PC-3 (cell line): ENCODE data around the gene FOXK1.

Source experiments
- CTCF ChIP-seq: fragments of 300-600 bp; sonication (generic); conservative IDR thresholded peaks from 2 replicates; pipeline ENCODE4 v1.5.1; 2017; ENCODE audit warnings: antibody characterized with exemption, low read depth, mild to moderate bottlenecking, low read length
- EZH2 ChIP-seq: fragments of 300-600 bp; sonication (generic); IDR thresholded peaks from one replicate; pipeline ENCODE4 v1.6.1; 2017; ENCODE audit warnings: antibody characterized with exemption, mild to moderate bottlenecking, low read length; ENCODE audit not compliant: unreplicated experiment

DNA sequence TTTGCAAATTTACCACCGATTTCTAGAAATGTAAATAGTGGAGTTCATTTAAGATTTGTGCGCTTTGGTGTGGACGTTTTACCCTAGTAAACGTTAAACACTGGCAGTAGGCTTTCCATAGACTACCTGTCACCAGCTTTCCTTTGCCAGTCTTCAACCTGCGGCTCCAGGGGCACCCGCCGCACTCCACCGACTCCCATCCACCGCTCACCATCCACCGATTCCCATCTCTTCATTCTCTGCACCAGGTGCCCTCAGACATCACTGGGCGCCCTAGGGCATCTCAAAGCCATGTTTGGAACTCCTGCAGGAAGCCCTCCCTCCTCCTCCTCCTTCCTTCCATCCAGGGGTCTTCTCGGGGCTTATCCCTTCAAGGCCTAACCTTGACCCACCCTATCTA, 91.9 kb downstream of the FOXK1 start:
- TF ChIP-seq CTCF (no peak), EZH2 (no peak)
